ENCODE data around the gene BDH1.

The BDH1 gene

GRCh38 chr3:197532388-197532787 lies 23.4 kb downstream of the BDH1 start:
- Histone ChIP-seq H3K9me3 (ENCODE audit: insufficient read depth, low read depth, low read length) (no peaks in the 10 kb centered on the region), H2AFZ (ENCODE audit: low read length) (no peak overlapping the region), H3K9ac (ENCODE audit: low read depth, low read length, poor library complexity, severe bottlenecking) (no peak overlapping the region), H4K20me1 (ENCODE audit: insufficient read depth, low read length, poor library complexity, severe bottlenecking) (no peaks in the 10 kb centered on the region), H3K27me3 (ENCODE audit: insufficient read depth, low read length, poor library complexity, severe bottlenecking) (no peaks in the 10 kb centered on the region), H3K9me2 (replicated peaks; ENCODE audit: low read depth, low read length) (no peaks in the 10 kb centered on the region), H3K4me1 (ENCODE audit: insufficient read depth, low read length, poor library complexity, severe bottlenecking) (no peaks in the 10 kb centered on the region), H3F3A (ENCODE audit: low read depth) (no peaks in the 10 kb centered on the region), H3K36me3 (ENCODE audit: insufficient read depth, low read length) (peaks cover 43% of the 10 kb centered on the region; the same call in 1 of the 2 replicates), H3K4me3 (ENCODE audit: low read length, poor library complexity, severe bottlenecking) (no peak overlapping the region), H3K4me2 (ENCODE audit: low read depth, low read length, poor library complexity, severe bottlenecking) (no peak overlapping the region), H3K79me2 (ENCODE audit: insufficient read depth, low read length) (no peaks in the 10 kb centered on the region)
- TF ChIP-seq CTCF (conservative IDR thresholded peaks at IDR 0.05; ENCODE audit: low read length), result no peak
- TF ChIP-seq EZH2phosphoT487 (IDR thresholded peaks at IDR 0.05; ENCODE audit: borderline replicate concordance), result no peak

GRCh38 chr3:197528190-197528589 lies 27.6 kb downstream of the BDH1 start:
- peaks cover 44% of the 10 kb centered on the region; the same call in 1 of the 2 replicates for H3K36me3 ChIP-seq (ENCODE audit: insufficient read depth, low read length)
- no peak for TF ChIP-seq EZH2phosphoT487 (IDR thresholded peaks at IDR 0.05; ENCODE audit: borderline replicate concordance)
- no peak for TF ChIP-seq CTCF (conservative IDR thresholded peaks at IDR 0.05; ENCODE audit: low read length)

GRCh38 chr3:197527569-197527968 lies 28.2 kb downstream of the BDH1 start:
- Histone ChIP-seq H3K36me3 (ENCODE audit: insufficient read depth, low read length) (peaks cover 40% of the 10 kb centered on the region; the same call in 1 of the 2 replicates), H3K4me1 (ENCODE audit: insufficient read depth, low read length, poor library complexity, severe bottlenecking) (no peaks in the 10 kb centered on the region), H2AFZ (ENCODE audit: low read length) (no peak overlapping the region), H3K27me3 (ENCODE audit: insufficient read depth, low read length, poor library complexity, severe bottlenecking) (no peaks in the 10 kb centered on the region), H3K79me2 (ENCODE audit: insufficient read depth, low read length) (no peaks in the 10 kb centered on the region), H3K4me3 (ENCODE audit: low read length, poor library complexity, severe bottlenecking) (no peak overlapping the region), H3K4me2 (ENCODE audit: low read depth, low read length, poor library complexity, severe bottlenecking) (no peak overlapping the region), H3K9me2 (replicated peaks; ENCODE audit: low read depth, low read length) (no peaks in the 10 kb centered on the region), H3K9ac (ENCODE audit: low read depth, low read length, poor library complexity, severe bottlenecking) (no peak overlapping the region), H4K20me1 (ENCODE audit: insufficient read depth, low read length, poor library complexity, severe bottlenecking) (no peaks in the 10 kb centered on the region), H3K9me3 (ENCODE audit: insufficient read depth, low read depth, low read length) (no peaks in the 10 kb centered on the region), H3F3A (ENCODE audit: low read depth) (no peaks in the 10 kb centered on the region)
- no peak for TF ChIP-seq EZH2phosphoT487 (IDR thresholded peaks at IDR 0.05; ENCODE audit: borderline replicate concordance)
- no peak for TF ChIP-seq CTCF (conservative IDR thresholded peaks at IDR 0.05; ENCODE audit: low read length)

More at GRCh38 chr3:197528190-197528589, 27.6 kb downstream of the BDH1 start:
- Histone ChIP-seq H3K4me1 (ENCODE audit: insufficient read depth, low read length, poor library complexity, severe bottlenecking) (no peaks in the 10 kb centered on the region), H3K27me3 (ENCODE audit: insufficient read depth, low read length, poor library complexity, severe bottlenecking) (no peaks in the 10 kb centered on the region), H3K9me3 (ENCODE audit: insufficient read depth, low read depth, low read length) (no peaks in the 10 kb centered on the region), H3K9me2 (replicated peaks; ENCODE audit: low read depth, low read length) (no peaks in the 10 kb centered on the region), H2AFZ (ENCODE audit: low read length) (no peak overlapping the region), H3K79me2 (ENCODE audit: insufficient read depth, low read length) (no peaks in the 10 kb centered on the region), H3K9ac (ENCODE audit: low read depth, low read length, poor library complexity, severe bottlenecking) (no peak overlapping the region), H3K4me2 (ENCODE audit: low read depth, low read length, poor library complexity, severe bottlenecking) (no peak overlapping the region), H3F3A (ENCODE audit: low read depth) (no peaks in the 10 kb centered on the region), H3K4me3 (ENCODE audit: low read length, poor library complexity, severe bottlenecking) (no peak overlapping the region), H4K20me1 (ENCODE audit: insufficient read depth, low read length, poor library complexity, severe bottlenecking) (no peaks in the 10 kb centered on the region)
